NCI-H446 (cell line): ENCODE measurements around the gene DOCK3.

Source experiments
- DNase-seq, 2 experiments: peaks; one replicate each; lab custom pipeline; 2025; lab: John Stamatoyannopoulos, UW

DOCK3 gene

GRCh38 chr3:51422211-51422610 is 747.5 kb downstream of the DOCK3 start:
- DNase-seq = no peak

DNA sequence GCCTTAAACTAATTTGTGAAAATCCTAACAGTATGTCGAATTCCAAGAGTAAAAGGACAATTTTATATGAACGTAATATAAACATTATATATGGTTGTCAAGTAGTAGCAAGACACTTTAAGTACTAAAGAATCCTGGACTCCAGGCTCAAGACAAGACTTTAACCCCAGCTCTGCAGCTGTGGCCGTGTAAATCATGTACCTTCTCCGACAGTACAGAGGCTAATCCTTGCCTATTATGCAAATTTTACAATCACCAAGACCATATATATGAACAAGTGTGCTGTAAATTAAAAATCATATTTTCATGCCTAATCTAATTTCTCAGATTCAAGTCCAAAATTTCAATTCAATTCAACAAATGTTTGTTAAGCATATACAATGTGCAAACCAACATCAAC is 752.2 kb downstream of the DOCK3 start:
- no peak for DNase-seq

GRCh38 chr3:51429138-51429537 is 754.4 kb downstream of the DOCK3 start:
- no peak for DNase-seq
